Measurements from ENCODE around the gene DTYMK.
A peak's percentile ranks its signal among the peaks of the same experiment; 100 is the strongest.

Gene DTYMK

GRCh38 chr2:241706537-241706936 lies 19.9 kb upstream of the DTYMK start:
- H3K4me3 ChIP-seq (ENCODE audit: insufficient read depth, low read depth, low read length, poor library complexity, severe bottlenecking) = no peak overlapping the region
- H3K9me3 ChIP-seq (ENCODE audit: control insufficient read depth, low read length) = no peaks in the 10 kb centered on the region
- no peak overlapping the region for H3K27ac ChIP-seq (ENCODE audit: insufficient read depth, low read length, poor library complexity, severe bottlenecking)
- H3K36me3 ChIP-seq (ENCODE audit: control insufficient read depth, insufficient read depth, low read length) = peaks cover 47% of the 10 kb centered on the region
- H3K4me1 ChIP-seq (ENCODE audit: control insufficient read depth, insufficient read depth, low read length, poor library complexity, severe bottlenecking) = peaks cover 8% of the 10 kb centered on the region
- no peak for DNase-seq
- no peaks in the 10 kb centered on the region for H3K27me3 ChIP-seq (replicated peaks; ENCODE audit: control insufficient read depth, insufficient read depth, low read length, poor library complexity, severe bottlenecking)

GRCh38 chr2:241703032-241703604 lies 16.5 kb upstream of the DTYMK start:
- Histone ChIP-seq H3K27me3 (replicated peaks; ENCODE audit: control insufficient read depth, insufficient read depth, low read length, poor library complexity, severe bottlenecking) (no peaks in the 10 kb centered on the region), H3K27ac (ENCODE audit: insufficient read depth, low read length, poor library complexity, severe bottlenecking) (peak overlapping the region; percentile 77), H3K4me3 (ENCODE audit: insufficient read depth, low read depth, low read length, poor library complexity, severe bottlenecking) (peak overlapping the region; percentile 72), H3K4me1 (ENCODE audit: control insufficient read depth, insufficient read depth, low read length, poor library complexity, severe bottlenecking) (peaks cover 15% of the 10 kb centered on the region), H3K36me3 (ENCODE audit: control insufficient read depth, insufficient read depth, low read length) (peaks cover 24% of the 10 kb centered on the region), H3K9me3 (ENCODE audit: control insufficient read depth, low read length) (no peaks in the 10 kb centered on the region)
- no peak for DNase-seq

GRCh38 chr2:241702155-241703031 lies 15.8 kb upstream of the DTYMK start:
- Histone ChIP-seq H3K27ac (ENCODE audit: insufficient read depth, low read length, poor library complexity, severe bottlenecking) (peak overlapping the region; percentile 77), H3K4me3 (ENCODE audit: insufficient read depth, low read depth, low read length, poor library complexity, severe bottlenecking) (peak overlapping the region; percentile 72), H3K9me3 (ENCODE audit: control insufficient read depth, low read length) (no peaks in the 10 kb centered on the region), H3K4me1 (ENCODE audit: control insufficient read depth, insufficient read depth, low read length, poor library complexity, severe bottlenecking) (peaks cover 15% of the 10 kb centered on the region), H3K36me3 (ENCODE audit: control insufficient read depth, insufficient read depth, low read length) (peaks cover 18% of the 10 kb centered on the region), H3K27me3 (replicated peaks; ENCODE audit: control insufficient read depth, insufficient read depth, low read length, poor library complexity, severe bottlenecking) (no peaks in the 10 kb centered on the region)
- DNase-seq = peak; percentile 77 to 82 (median 79)

GRCh38 chr2:241701399-241702154 lies 15.0 kb upstream of the DTYMK start, which contains the start of gene ING5:
Gene ING5 (plus strand): TSS chr2:241702039. CDS start chr2:241702066, 27 bp downstream.
- DNase-seq = peak; percentile 90 to 93 (median 92)
- peak within 1 kb of the TSS; percentile 72 for H3K4me3 ChIP-seq (ENCODE audit: insufficient read depth, low read depth, low read length, poor library complexity, severe bottlenecking)
- no peaks in the 10 kb centered on the region for H3K9me3 ChIP-seq (ENCODE audit: control insufficient read depth, low read length)
- peak within 1 kb of the TSS; percentile 77 for H3K27ac ChIP-seq (ENCODE audit: insufficient read depth, low read length, poor library complexity, severe bottlenecking)
- no peaks in the 10 kb centered on the region for H3K27me3 ChIP-seq (replicated peaks; ENCODE audit: control insufficient read depth, insufficient read depth, low read length, poor library complexity, severe bottlenecking)
- peaks cover 15% of the 10 kb centered on the region for H3K4me1 ChIP-seq (ENCODE audit: control insufficient read depth, insufficient read depth, low read length, poor library complexity, severe bottlenecking)
- H3K36me3 ChIP-seq (ENCODE audit: control insufficient read depth, insufficient read depth, low read length) = peaks cover 12% of the 10 kb centered on the region

- H3K27me3 ChIP-seq (replicated peaks; ENCODE audit: control insufficient read depth, insufficient read depth, low read length, poor library complexity, severe bottlenecking) = no peaks in the 10 kb centered on the region
- peaks cover 8% of the 10 kb centered on the region for H3K36me3 ChIP-seq (ENCODE audit: control insufficient read depth, insufficient read depth, low read length)
- no peaks in the 10 kb centered on the region for H3K9me3 ChIP-seq (ENCODE audit: control insufficient read depth, low read length)
- H3K27ac ChIP-seq (ENCODE audit: insufficient read depth, low read length, poor library complexity, severe bottlenecking) = peak overlapping the region; percentile 68
- no peak for DNase-seq
- H3K4me3 ChIP-seq (ENCODE audit: insufficient read depth, low read depth, low read length, poor library complexity, severe bottlenecking) = peak overlapping the region; percentile 68
- peaks cover 15% of the 10 kb centered on the region for H3K4me1 ChIP-seq (ENCODE audit: control insufficient read depth, insufficient read depth, low read length, poor library complexity, severe bottlenecking)
Measured at GRCh38 chr2:241701149-241701398, 14.5 kb upstream of the DTYMK start.

GRCh38 chr2:241695651-241696050 lies 9.0 kb upstream of the DTYMK start:
- Histone ChIP-seq H3K27me3 (replicated peaks; ENCODE audit: control insufficient read depth, insufficient read depth, low read length, poor library complexity, severe bottlenecking) (no peaks in the 10 kb centered on the region), H3K9me3 (ENCODE audit: control insufficient read depth, low read length) (no peaks in the 10 kb centered on the region), H3K36me3 (ENCODE audit: control insufficient read depth, insufficient read depth, low read length) (peaks cover 3% of the 10 kb centered on the region), H3K27ac (ENCODE audit: insufficient read depth, low read length, poor library complexity, severe bottlenecking) (no peak overlapping the region), H3K4me1 (ENCODE audit: control insufficient read depth, insufficient read depth, low read length, poor library complexity, severe bottlenecking) (no peaks in the 10 kb centered on the region), H3K4me3 (ENCODE audit: insufficient read depth, low read depth, low read length, poor library complexity, severe bottlenecking) (no peak overlapping the region)
- no peak for DNase-seq

- Histone ChIP-seq H3K27me3 (replicated peaks; ENCODE audit: control insufficient read depth, insufficient read depth, low read length, poor library complexity, severe bottlenecking) (no peaks in the 10 kb centered on the region), H3K9me3 (ENCODE audit: control insufficient read depth, low read length) (no peaks in the 10 kb centered on the region), H3K27ac (ENCODE audit: insufficient read depth, low read length, poor library complexity, severe bottlenecking) (no peak overlapping the region), H3K36me3 (ENCODE audit: control insufficient read depth, insufficient read depth, low read length) (peaks cover 10% of the 10 kb centered on the region), H3K4me3 (ENCODE audit: insufficient read depth, low read depth, low read length, poor library complexity, severe bottlenecking) (no peak overlapping the region), H3K4me1 (ENCODE audit: control insufficient read depth, insufficient read depth, low read length, poor library complexity, severe bottlenecking) (peaks cover 13% of the 10 kb centered on the region)
- DNase-seq = no peak
Measured at GRCh38 chr2:241692448-241692847, 5.8 kb upstream of the DTYMK start.

GRCh38 chr2:241690202-241690717 lies 3.6 kb upstream of the DTYMK start:
- no peaks in the 10 kb centered on the region for H3K27me3 ChIP-seq (replicated peaks; ENCODE audit: control insufficient read depth, insufficient read depth, low read length, poor library complexity, severe bottlenecking)
- H3K9me3 ChIP-seq (ENCODE audit: control insufficient read depth, low read length) = no peaks in the 10 kb centered on the region
- H3K4me3 ChIP-seq (ENCODE audit: insufficient read depth, low read depth, low read length, poor library complexity, severe bottlenecking) = no peak overlapping the region
- H3K27ac ChIP-seq (ENCODE audit: insufficient read depth, low read length, poor library complexity, severe bottlenecking) = no peak overlapping the region
- H3K4me1 ChIP-seq (ENCODE audit: control insufficient read depth, insufficient read depth, low read length, poor library complexity, severe bottlenecking) = peaks cover 16% of the 10 kb centered on the region
- DNase-seq = no peak
- H3K36me3 ChIP-seq (ENCODE audit: control insufficient read depth, insufficient read depth, low read length) = peaks cover 10% of the 10 kb centered on the region

- no peak overlapping the region for H3K27ac ChIP-seq (ENCODE audit: insufficient read depth, low read length, poor library complexity, severe bottlenecking)
- H3K4me1 ChIP-seq (ENCODE audit: control insufficient read depth, insufficient read depth, low read length, poor library complexity, severe bottlenecking) = peaks cover 16% of the 10 kb centered on the region
- H3K27me3 ChIP-seq (replicated peaks; ENCODE audit: control insufficient read depth, insufficient read depth, low read length, poor library complexity, severe bottlenecking) = no peaks in the 10 kb centered on the region
- no peak overlapping the region for H3K4me3 ChIP-seq (ENCODE audit: insufficient read depth, low read depth, low read length, poor library complexity, severe bottlenecking)
- no peaks in the 10 kb centered on the region for H3K9me3 ChIP-seq (ENCODE audit: control insufficient read depth, low read length)
- peaks cover 10% of the 10 kb centered on the region for H3K36me3 ChIP-seq (ENCODE audit: control insufficient read depth, insufficient read depth, low read length)
- no peak for DNase-seq
Measured at GRCh38 chr2:241689306-241689705, 2.7 kb upstream of the DTYMK start.

- no peaks in the 10 kb centered on the region for H3K27me3 ChIP-seq (replicated peaks; ENCODE audit: control insufficient read depth, insufficient read depth, low read length, poor library complexity, severe bottlenecking)
- no peaks in the 10 kb centered on the region for H3K9me3 ChIP-seq (ENCODE audit: control insufficient read depth, low read length)
- peak overlapping the region; percentile 92 for H3K4me3 ChIP-seq (ENCODE audit: insufficient read depth, low read depth, low read length, poor library complexity, severe bottlenecking)
- DNase-seq = no peak
- peak overlapping the region; percentile 61 for H3K27ac ChIP-seq (ENCODE audit: insufficient read depth, low read length, poor library complexity, severe bottlenecking)
- H3K4me1 ChIP-seq (ENCODE audit: control insufficient read depth, insufficient read depth, low read length, poor library complexity, severe bottlenecking) = peaks cover 16% of the 10 kb centered on the region
- peaks cover 16% of the 10 kb centered on the region for H3K36me3 ChIP-seq (ENCODE audit: control insufficient read depth, insufficient read depth, low read length)
Measured at GRCh38 chr2:241686324-241686649, 328 bp downstream of the DTYMK start.
